ENCODE measurements around the gene TIE1.
A peak's percentile ranks its signal among the peaks of the same experiment; 100 is the strongest.

The TIE1 gene

DNA sequence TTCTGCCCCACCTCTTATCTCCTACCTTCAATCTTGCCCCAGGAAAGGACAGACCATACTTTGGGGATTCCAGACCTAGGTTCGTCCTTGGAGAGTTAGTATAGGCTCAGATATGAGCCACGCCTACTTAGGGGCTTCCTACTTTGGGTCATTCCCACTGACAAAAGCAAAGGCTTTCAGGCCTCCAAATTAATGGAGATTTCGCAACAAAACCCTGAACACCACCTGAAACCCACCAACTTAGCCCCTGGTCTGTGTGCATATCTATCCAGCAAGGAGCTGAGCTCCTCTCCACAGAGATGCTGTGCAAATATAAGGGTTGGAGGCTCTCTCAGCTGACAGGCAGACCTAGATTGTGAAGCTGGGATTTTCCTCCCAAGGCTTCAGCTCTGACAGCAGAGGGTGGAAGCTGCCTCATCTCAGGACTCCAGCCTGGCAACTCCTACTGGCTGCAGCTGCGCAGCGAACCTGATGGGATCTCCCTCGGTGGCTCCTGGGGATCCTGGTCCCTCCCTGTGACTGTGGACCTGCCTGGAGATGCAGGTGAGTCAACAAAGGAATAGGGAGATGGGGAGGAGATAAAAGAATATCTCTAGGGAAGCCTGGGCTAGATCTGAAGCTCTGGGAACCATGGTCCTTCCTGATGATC lies 38.9 kb downstream of the TIE1 start:
- Histone ChIP-seq H3K9me3 (ENCODE audit: control insufficient read depth, low read length) (no peaks in the 10 kb centered on the region), H3K9ac (ENCODE audit: low read length) (no peak overlapping the region), H3K4me1 (ENCODE audit: control insufficient read depth, insufficient read depth, low read length) (peaks cover 9% of the 10 kb centered on the region), H3K27me3 (ENCODE audit: control insufficient read depth, insufficient read depth, low read length) (no peaks in the 10 kb centered on the region), H3K4me3 (ENCODE audit: low read length) (no peak overlapping the region), H3K36me3 (ENCODE audit: control insufficient read depth, insufficient read depth, low read length) (no peaks in the 10 kb centered on the region)

DNA sequence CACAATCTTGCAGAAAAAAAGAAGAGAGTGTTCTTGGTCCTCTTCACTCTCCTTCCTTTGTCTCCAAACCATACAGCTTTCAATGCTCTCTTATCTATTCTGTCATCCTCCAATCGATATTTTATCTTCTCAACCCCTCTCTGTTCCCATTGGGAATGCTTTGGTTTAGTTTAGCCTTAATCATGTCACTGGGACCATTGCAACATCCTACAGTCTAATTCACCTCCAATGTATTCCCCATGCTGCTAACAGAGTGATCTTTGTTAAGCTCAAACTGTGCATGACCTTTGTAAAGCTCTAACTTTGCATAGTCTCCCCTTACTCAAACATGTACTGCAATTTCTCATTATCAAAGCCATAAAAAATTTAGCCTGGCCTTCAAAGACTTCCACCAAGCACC lies 39.8 kb downstream of the TIE1 start:
- Histone ChIP-seq H3K9me3 (ENCODE audit: control insufficient read depth, low read length) (no peaks in the 10 kb centered on the region), H3K4me1 (ENCODE audit: control insufficient read depth, insufficient read depth, low read length) (peaks cover 17% of the 10 kb centered on the region), H3K36me3 (ENCODE audit: control insufficient read depth, insufficient read depth, low read length) (no peaks in the 10 kb centered on the region), H3K4me3 (ENCODE audit: low read length) (no peak overlapping the region), H3K27me3 (ENCODE audit: control insufficient read depth, insufficient read depth, low read length) (no peaks in the 10 kb centered on the region), H3K9ac (ENCODE audit: low read length) (no peak overlapping the region)

DNA sequence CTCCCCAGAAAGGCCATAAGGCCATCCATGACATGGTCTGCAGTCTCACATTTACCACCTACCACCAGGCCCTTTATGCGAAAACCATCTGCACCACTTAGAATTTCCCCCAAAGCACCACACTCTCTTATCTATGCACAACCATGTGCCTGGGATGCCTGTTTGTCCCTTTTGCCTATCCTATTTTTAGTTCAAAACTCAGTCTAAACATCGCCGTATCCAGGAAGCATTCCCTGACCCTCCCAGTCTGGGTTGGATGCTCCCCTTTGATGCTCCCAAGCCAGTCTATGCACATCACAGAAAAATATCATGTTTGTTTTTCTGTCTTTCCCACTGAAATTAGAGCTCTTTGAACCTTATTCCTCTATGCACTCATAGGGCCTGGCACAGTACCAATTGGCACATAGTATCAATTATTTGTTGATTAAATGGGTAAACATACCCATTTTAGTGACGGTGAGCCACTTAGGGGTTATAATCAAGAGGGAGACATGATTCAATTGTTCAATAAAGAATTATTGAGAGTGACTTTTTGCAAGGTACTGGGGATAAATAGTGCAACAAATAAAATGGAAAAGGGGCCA lies 43.6 kb downstream of the TIE1 start:
- H3K9me3 ChIP-seq (ENCODE audit: control insufficient read depth, low read length), result no peaks in the 10 kb centered on the region
- no peak overlapping the region for H3K4me3 ChIP-seq (ENCODE audit: low read length)
- H3K4me1 ChIP-seq (ENCODE audit: control insufficient read depth, insufficient read depth, low read length), result peaks cover 42% of the 10 kb centered on the region
- H3K27me3 ChIP-seq (ENCODE audit: control insufficient read depth, insufficient read depth, low read length), result no peaks in the 10 kb centered on the region
- no peak overlapping the region for H3K9ac ChIP-seq (ENCODE audit: low read length)
- H3K36me3 ChIP-seq (ENCODE audit: control insufficient read depth, insufficient read depth, low read length), result no peaks in the 10 kb centered on the region

DNA sequence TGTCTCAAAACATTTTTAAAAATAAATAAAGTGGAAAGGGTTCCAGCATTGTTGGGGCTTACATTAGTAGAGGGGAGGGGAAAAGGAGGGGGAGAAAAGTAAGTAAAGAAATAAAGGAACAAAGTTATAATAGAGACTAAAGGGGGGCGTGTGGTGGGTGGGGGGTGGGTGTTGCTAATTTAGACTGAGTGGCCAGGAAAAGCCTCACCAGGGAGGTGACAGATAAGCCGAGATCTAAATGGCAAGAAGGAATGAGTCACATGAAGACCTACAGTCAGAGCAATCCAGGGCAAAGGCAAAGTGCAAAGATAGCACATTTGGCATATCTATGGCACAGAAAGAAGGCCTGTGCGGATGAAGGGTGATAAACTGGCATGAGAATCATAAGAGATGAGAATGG lies 44.3 kb downstream of the TIE1 start:
- no peaks in the 10 kb centered on the region for H3K27me3 ChIP-seq (ENCODE audit: control insufficient read depth, insufficient read depth, low read length)
- no peaks in the 10 kb centered on the region for H3K36me3 ChIP-seq (ENCODE audit: control insufficient read depth, insufficient read depth, low read length)
- H3K9ac ChIP-seq (ENCODE audit: low read length), result no peak overlapping the region
- no peak overlapping the region for H3K4me3 ChIP-seq (ENCODE audit: low read length)
- no peaks in the 10 kb centered on the region for H3K9me3 ChIP-seq (ENCODE audit: control insufficient read depth, low read length)
- peaks cover 49% of the 10 kb centered on the region for H3K4me1 ChIP-seq (ENCODE audit: control insufficient read depth, insufficient read depth, low read length)

DNA sequence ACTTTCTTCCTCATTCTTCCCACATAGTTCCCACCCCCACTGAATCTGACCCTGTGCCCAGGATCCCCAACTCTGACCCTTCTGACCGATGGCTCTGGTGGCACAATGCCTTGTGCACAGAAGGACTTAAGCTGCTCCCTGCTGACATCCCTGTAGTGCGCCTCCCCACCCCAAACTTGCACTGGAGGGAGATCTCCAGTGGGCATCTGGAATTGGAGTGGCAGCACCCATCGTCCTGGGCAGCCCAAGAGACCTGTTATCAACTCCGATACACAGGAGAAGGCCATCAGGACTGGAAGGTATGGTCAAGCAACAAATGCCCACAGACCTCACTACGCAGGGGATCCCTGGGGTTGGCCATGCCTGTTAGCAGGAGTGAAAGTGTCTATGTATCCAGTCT lies 45.9 kb downstream of the TIE1 start:
- Histone ChIP-seq H3K4me1 (ENCODE audit: control insufficient read depth, insufficient read depth, low read length) (peaks cover 54% of the 10 kb centered on the region), H3K27me3 (ENCODE audit: control insufficient read depth, insufficient read depth, low read length) (no peaks in the 10 kb centered on the region), H3K9me3 (ENCODE audit: control insufficient read depth, low read length) (no peaks in the 10 kb centered on the region), H3K4me3 (ENCODE audit: low read length) (no peak overlapping the region), H3K36me3 (ENCODE audit: control insufficient read depth, insufficient read depth, low read length) (no peaks in the 10 kb centered on the region), H3K9ac (ENCODE audit: low read length) (no peak overlapping the region)

DNA sequence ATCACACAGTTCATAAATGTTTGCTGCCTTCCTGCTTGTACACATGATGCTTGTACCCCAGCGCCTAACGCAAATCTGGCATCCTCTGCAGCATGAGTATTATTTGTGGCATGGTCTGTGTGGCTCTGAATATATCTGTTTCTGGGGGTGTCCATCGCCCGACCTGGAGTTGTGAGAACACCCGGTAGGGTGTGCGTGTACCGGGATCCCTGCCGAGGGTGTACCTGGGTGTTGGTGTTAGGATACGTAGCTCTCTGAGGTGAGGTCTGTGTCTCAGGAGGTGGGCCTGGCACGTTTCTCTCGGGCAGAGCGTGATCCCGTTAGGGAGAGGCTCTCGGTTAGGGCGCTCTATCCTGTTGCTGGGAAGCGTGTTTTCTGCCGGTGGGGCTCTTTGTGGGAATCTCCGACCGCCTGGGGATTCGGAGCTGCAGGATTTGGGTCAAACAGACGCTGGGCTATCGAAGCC lies 47.6 kb downstream of the TIE1 start:
- H3K27me3 ChIP-seq (ENCODE audit: control insufficient read depth, insufficient read depth, low read length), result no peaks in the 10 kb centered on the region
- H3K9ac ChIP-seq (ENCODE audit: low read length), result peak overlapping the region; percentile 87

DNA sequence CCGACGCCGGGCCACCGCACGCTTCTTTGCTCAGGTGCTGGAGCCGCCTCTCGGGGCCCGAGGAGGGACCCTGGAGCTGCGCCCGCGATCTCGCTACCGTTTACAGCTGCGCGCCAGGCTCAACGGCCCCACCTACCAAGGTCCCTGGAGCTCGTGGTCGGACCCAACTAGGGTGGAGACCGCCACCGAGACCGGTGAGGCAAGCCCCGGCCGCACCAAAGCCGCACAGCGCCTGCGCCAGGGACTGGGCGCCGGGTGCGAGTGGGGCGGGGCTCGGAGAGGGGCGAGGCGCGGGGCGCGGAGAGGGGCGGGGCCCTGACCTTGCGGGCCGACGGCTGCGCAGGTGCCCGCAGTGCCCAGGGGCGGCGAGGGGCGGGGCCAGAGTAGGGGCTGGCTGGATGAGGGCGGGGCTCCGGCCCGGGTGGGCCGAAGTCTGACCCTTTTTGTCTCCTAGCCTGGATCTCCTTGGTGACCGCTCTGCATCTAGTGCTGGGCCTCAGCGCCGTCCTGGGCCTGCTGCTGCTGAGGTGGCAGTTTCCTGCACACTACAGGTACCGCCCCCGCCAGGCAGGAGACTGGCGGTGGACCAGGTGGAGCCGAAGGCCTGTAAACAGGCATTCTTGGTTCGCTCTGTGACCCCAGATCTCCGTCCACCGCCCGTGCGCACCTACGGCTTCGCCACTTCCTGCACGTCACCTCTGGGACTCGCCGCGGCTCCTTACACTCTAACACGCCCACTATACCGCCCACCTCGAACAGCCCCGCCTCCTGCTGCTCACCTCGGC lies 48.2 kb downstream of the TIE1 start:
- Histone ChIP-seq H3K9me3 (ENCODE audit: control insufficient read depth, low read length) (no peaks in the 10 kb centered on the region), H3K9ac (ENCODE audit: low read length) (peak overlapping the region; percentile 87), H3K36me3 (ENCODE audit: control insufficient read depth, insufficient read depth, low read length) (no peaks in the 10 kb centered on the region), H3K27me3 (ENCODE audit: control insufficient read depth, insufficient read depth, low read length) (no peaks in the 10 kb centered on the region), H3K4me1 (ENCODE audit: control insufficient read depth, insufficient read depth, low read length) (peaks cover 53% of the 10 kb centered on the region), H3K4me3 (ENCODE audit: low read length) (peak overlapping the region; percentile 22)

More for the DNA sequence above, 47.6 kb downstream of the TIE1 start:
- Histone ChIP-seq H3K4me3 (ENCODE audit: low read length) (peak overlapping the region; percentile 22), H3K4me1 (ENCODE audit: control insufficient read depth, insufficient read depth, low read length) (peaks cover 55% of the 10 kb centered on the region), H3K36me3 (ENCODE audit: control insufficient read depth, insufficient read depth, low read length) (no peaks in the 10 kb centered on the region), H3K9me3 (ENCODE audit: control insufficient read depth, low read length) (no peaks in the 10 kb centered on the region)

DNA sequence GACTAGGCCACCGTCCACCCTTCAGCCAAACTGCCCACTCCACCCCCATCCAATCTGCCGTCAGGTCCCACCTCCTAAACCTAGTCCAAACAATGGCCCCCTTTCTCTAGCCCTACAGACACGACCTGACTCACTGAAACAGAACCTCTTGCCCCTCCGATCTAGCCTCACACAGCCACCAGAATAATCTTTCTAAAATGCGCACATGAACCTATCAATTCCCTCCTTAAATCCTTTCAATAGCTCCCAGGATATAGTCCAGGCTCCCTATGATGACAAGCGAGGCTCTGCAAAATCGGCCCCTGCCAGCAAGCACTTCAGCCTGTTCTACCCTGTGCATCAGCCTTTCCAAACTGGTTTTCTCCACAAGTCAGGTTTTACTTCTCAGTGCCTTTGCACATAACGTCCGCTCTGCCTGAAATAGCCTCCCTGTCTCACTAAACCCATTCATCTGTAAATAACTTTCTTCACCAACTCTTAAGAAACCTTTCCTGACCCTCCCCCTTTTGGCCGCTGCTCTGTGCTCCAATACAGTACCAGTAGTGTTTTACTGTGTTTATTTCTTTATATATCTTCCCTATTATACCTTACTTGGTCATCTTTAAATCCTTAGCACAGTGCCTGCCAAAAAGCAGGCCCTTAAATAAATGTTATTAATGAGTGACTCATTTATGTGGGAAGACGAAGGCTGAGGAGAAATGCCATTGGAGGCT lies 49.0 kb downstream of the TIE1 start:
- Histone ChIP-seq H3K36me3 (ENCODE audit: control insufficient read depth, insufficient read depth, low read length) (no peaks in the 10 kb centered on the region), H3K9ac (ENCODE audit: low read length) (peak overlapping the region; percentile 87), H3K9me3 (ENCODE audit: control insufficient read depth, low read length) (no peaks in the 10 kb centered on the region), H3K4me1 (ENCODE audit: control insufficient read depth, insufficient read depth, low read length) (peaks cover 46% of the 10 kb centered on the region), H3K4me3 (ENCODE audit: low read length) (no peak overlapping the region), H3K27me3 (ENCODE audit: control insufficient read depth, insufficient read depth, low read length) (no peaks in the 10 kb centered on the region)

DNA sequence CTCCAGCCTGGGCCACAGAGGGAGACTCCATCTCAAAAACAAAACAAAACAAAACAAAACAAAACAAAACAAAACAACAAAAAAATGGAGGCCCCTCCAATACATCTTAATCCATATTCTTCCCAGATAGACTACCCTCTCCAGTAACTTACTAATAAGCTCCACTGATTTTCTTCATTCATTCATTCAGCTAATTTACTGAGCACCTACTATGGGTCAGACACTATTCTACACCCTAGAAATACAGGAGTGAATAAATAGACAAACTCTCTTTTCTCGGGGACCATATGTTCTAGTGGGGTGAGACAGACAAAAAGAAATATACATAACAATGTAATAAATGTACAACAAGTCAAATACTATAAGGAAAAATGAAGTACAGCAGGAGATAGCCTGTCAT lies 50.2 kb downstream of the TIE1 start:
- Histone ChIP-seq H3K9me3 (ENCODE audit: control insufficient read depth, low read length) (no peaks in the 10 kb centered on the region), H3K36me3 (ENCODE audit: control insufficient read depth, insufficient read depth, low read length) (no peaks in the 10 kb centered on the region), H3K4me3 (ENCODE audit: low read length) (no peak overlapping the region), H3K27me3 (ENCODE audit: control insufficient read depth, insufficient read depth, low read length) (no peaks in the 10 kb centered on the region), H3K9ac (ENCODE audit: low read length) (no peak overlapping the region), H3K4me1 (ENCODE audit: control insufficient read depth, insufficient read depth, low read length) (peaks cover 34% of the 10 kb centered on the region)

DNA sequence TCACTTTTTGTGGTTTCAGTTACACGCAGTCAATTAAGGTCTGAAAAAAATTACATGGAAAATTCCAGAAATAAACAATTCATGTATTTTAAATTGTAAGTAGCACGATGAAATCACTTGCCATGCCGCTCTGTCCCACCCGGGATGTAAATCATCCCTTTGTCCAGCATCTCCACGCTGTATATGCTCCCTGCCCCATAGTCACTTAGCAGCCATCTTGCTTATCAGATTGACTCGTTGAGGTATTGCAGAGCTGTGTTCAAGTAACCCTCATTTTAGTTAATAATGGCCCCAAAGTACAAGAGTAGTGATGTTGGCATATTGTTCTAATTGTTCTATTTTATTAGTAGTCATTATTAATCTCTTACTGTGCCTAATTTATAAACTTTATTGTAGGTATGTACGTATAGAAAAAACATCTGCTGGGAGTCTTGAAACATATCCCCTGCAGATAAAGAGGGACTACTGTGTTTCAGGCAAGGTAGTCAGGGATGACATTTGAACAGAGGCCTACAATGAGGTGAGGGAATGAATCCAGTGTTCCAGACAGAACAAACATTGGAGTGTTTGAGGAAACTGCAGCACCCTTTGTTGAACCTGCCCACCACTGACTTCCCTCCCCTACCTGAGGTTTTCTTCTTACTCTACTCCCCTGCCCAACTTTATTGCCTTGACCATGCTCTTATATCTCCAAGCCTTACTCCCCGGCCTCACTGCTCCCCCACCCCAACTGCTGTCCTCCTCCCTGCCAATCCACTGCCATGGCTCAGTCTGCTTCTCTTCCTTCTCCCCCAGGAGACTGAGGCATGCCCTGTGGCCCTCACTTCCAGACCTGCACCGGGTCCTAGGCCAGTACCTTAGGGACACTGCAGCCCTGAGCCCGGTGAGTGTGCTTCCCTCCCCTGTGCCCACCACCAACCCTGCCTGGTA lies 50.9 kb downstream of the TIE1 start:
- Histone ChIP-seq H3K4me1 (ENCODE audit: control insufficient read depth, insufficient read depth, low read length) (peaks cover 27% of the 10 kb centered on the region), H3K36me3 (ENCODE audit: control insufficient read depth, insufficient read depth, low read length) (no peaks in the 10 kb centered on the region), H3K4me3 (ENCODE audit: low read length) (no peak overlapping the region), H3K27me3 (ENCODE audit: control insufficient read depth, insufficient read depth, low read length) (no peaks in the 10 kb centered on the region), H3K9ac (ENCODE audit: low read length) (no peak overlapping the region), H3K9me3 (ENCODE audit: control insufficient read depth, low read length) (no peaks in the 10 kb centered on the region)

DNA sequence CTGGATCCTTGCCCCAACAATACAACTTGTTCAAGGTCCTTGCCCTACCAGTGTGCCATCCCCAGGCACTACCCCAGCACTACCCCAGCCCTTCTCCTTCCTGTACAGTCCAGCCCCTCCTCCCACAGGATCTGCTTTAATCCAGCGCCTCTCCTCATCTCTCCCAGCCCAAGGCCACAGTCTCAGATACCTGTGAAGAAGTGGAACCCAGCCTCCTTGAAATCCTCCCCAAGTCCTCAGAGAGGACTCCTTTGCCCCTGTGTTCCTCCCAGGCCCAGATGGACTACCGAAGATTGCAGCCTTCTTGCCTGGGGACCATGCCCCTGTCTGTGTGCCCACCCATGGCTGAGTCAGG lies 51.5 kb downstream of the TIE1 start:
- no peak overlapping the region for H3K4me3 ChIP-seq (ENCODE audit: low read length)
- peaks cover 26% of the 10 kb centered on the region for H3K4me1 ChIP-seq (ENCODE audit: control insufficient read depth, insufficient read depth, low read length)
- H3K27me3 ChIP-seq (ENCODE audit: control insufficient read depth, insufficient read depth, low read length), result no peaks in the 10 kb centered on the region
- no peak overlapping the region for H3K9ac ChIP-seq (ENCODE audit: low read length)
- no peaks in the 10 kb centered on the region for H3K36me3 ChIP-seq (ENCODE audit: control insufficient read depth, insufficient read depth, low read length)
- H3K9me3 ChIP-seq (ENCODE audit: control insufficient read depth, low read length), result no peaks in the 10 kb centered on the region

All from mucosa of stomach (tissue), 1 donor.